PC-3 (cell line): ENCODE data around the gene CCDC85B. TPM values are rescaled to one million over a fixed set of nuclear protein-coding genes. Genes with fewer than 3 reads are reported as not detected.

ENCODE experiments used
- ATAC-seq: fragments of 200-7000 bp; cut with Tn5 transposase; 2 replicates; pipeline ENCODE4 v1.9.1; 2020; ENCODE audit warnings: mild to moderate bottlenecking, moderate library complexity
- BruUV-seq: library from RNA; stranded (reverse); fragments of 400-500 nt; replicated peaks from 2 replicates; lab custom pipeline; 2021; lab: Mats Ljungman, UMichigan
- CTCF ChIA-PET: fragments of 300-600 bp; sonication (Branson Sonifier 250); formaldehyde crosslinking; loops from one replicate; lab custom pipeline; 2022; ENCODE audit warnings: antibody characterized with exemption; lab: Charles Lee
- POLR2A ChIA-PET: fragments of 300-600 bp; sonication (Branson Sonifier 250); formaldehyde crosslinking; loops from one replicate; lab custom pipeline; 2022; ENCODE audit warnings: antibody characterized with exemption; ENCODE audit not compliant: unreplicated experiment; lab: Charles Lee
- DNase-seq: peaks from one replicate; pipeline ENCODE4 v3.0.0-alpha.2; 2015
- H2AFZ ChIP-seq: fragments of 300-600 bp; sonication (generic); 2 replicates; pipeline ENCODE4 v1.6.0; 2016; ENCODE audit warnings: antibody characterized with exemption, low read length
- H3F3A ChIP-seq: fragments of 300-600 bp; sonication (generic); one replicate; pipeline ENCODE4 v1.6.0; 2017; ENCODE audit warnings: antibody characterized with exemption, low read length, control low read depth, mild to moderate bottlenecking; ENCODE audit not compliant: unreplicated experiment
- H3K27ac ChIP-seq: fragments of 300-600 bp; sonication (generic); 2 replicates; pipeline ENCODE4 v1.5.1; 2016; ENCODE audit warnings: mild to moderate bottlenecking, low read length
- H3K27me3 ChIP-seq: fragments of 300-600 bp; sonication (generic); 2 replicates; pipeline ENCODE4 v1.6.1; 2016; ENCODE audit warnings: low read length, mixed read lengths
- H3K36me3 ChIP-seq: fragments of 300-600 bp; sonication (generic); 2 replicates; pipeline ENCODE4 v1.6.1; 2016; ENCODE audit warnings: low read depth, mixed run types, low read length, mixed read lengths
- H3K4me1 ChIP-seq: fragments of 300-600 bp; sonication (generic); 2 replicates; pipeline ENCODE4 v1.5.1; 2016; ENCODE audit warnings: low read length; ENCODE audit not compliant: insufficient read depth
- H3K4me2 ChIP-seq: fragments of 300-600 bp; sonication (generic); 2 replicates; pipeline ENCODE4 v1.6.0; 2016; ENCODE audit warnings: low read length
- H3K4me3 ChIP-seq: fragments of 300-600 bp; sonication (generic); 2 replicates; pipeline ENCODE4 v1.5.1; 2016; ENCODE audit warnings: mild to moderate bottlenecking, low read length, mixed read lengths
- H3K79me2 ChIP-seq: fragments of 300-600 bp; sonication (generic); 2 replicates; pipeline ENCODE4 v1.6.1; 2017; ENCODE audit warnings: low read length, mixed read lengths
- H3K9ac ChIP-seq: fragments of 300-600 bp; sonication (generic); 2 replicates; pipeline ENCODE4 v1.6.0; 2016; ENCODE audit warnings: mild to moderate bottlenecking, low read length
- H3K9me2 ChIP-seq: fragments of 300-600 bp; sonication (generic); replicated peaks from 2 replicates; pipeline ENCODE4 v1.6.1; 2016; ENCODE audit warnings: mixed run types, low read length, mixed read lengths
- H3K9me3 ChIP-seq: fragments of 300-600 bp; sonication (generic); 2 replicates; pipeline ENCODE4 v1.6.1; 2016; ENCODE audit warnings: low read length, mixed read lengths
- H4K20me1 ChIP-seq: fragments of 300-600 bp; sonication (generic); 2 replicates; pipeline ENCODE4 v1.6.1; 2016; ENCODE audit warnings: low read length, mixed read lengths
- EZH2 ChIP-seq: fragments of 300-600 bp; sonication (generic); IDR thresholded peaks from one replicate; pipeline ENCODE4 v1.6.1; 2017; ENCODE audit warnings: antibody characterized with exemption, mild to moderate bottlenecking, low read length; ENCODE audit not compliant: unreplicated experiment
- EZH2phosphoT487 ChIP-seq: fragments of 300-600 bp; sonication (generic); IDR thresholded peaks from 2 replicates; pipeline ENCODE4 v1.6.1; 2018; ENCODE audit warnings: mild to moderate bottlenecking, antibody characterized with exemption, low read length, borderline replicate concordance
- intact Hi-C: fragments of 100-400 bp; cut with micrococcal nuclease; formaldehyde crosslinking; loops from 2 replicates; pipeline ENCODE4 v1.9.0; 2023
- total RNA-seq: library from RNA; depleted of rRNA; stranded (reverse); fragments of >200 nt; gene quantifications from 2 replicates; pipeline ENCODE4 v1.2.3, GENCODE V29; 2014
- TF ChIP-seq, protein P1 (sequence below): fragments of 300-600 bp; sonication (generic); conservative IDR thresholded peaks from 2 replicates; pipeline ENCODE4 v1.5.1; 2017; ENCODE audit warnings: antibody characterized with exemption, low read depth, mild to moderate bottlenecking, low read length

The CCDC85B gene
- total RNA-seq, 1 experiment from 2014 or later: 207 TPM

DNA sequence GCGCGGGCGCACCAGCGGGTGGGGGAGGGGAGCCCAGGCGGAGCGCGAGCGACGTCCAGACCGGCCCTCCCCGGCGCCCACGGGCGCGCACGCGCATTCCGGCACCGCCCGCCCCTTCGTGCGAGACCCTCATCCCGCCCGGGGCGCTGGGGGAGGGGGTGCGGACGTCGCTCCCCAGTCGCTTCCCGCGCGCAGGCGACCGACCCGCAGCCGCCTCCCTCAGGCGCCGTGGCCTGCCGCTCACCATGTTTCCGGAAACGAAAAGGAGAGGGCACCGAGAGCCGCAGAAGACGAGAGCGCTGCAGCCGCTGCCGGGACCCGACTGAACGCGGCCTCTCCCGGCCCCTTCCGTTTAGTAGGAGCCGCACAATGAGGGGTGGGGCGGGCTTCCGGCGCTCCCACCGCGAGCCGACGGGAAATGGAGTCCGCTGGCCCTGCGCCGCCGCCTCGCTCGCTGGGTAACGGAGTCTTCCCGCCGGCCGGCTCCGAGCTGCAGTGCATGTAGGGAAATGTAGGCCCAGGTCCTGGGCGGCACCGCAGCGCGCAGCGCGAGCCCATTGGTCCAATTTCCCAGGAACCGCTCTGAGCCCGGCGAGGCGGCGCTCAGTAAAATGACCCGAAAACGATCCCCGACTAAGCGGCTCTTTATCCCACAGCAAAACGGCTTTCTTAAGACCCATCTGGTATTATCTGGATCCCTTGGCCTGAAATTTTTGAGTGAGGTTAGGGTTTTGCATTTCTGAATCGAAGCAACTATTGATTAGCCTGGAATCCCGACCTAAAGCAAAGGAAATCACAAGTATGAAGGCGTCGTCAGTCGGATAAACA is 32.4 kb upstream of the CCDC85B start, which contains the start of gene CFL1:
TSS of gene CFL1 (minus strand) at position 328 of the 828 bp plus-strand sequence. CDS start at position 247, 81 bp downstream.
- Histone ChIP-seq H3K4me3 (peak within 1 kb of the TSS; percentile 79), H3K9me3 (no peaks in the 10 kb centered on the region), H3K36me3 (peaks cover 37% of the 10 kb centered on the region), H3F3A (peaks cover 11% of the 10 kb centered on the region), H4K20me1 (peaks cover 45% of the 10 kb centered on the region), H3K27ac (peak within 1 kb of the TSS; percentile 74), H2AFZ (peak within 1 kb of the TSS; percentile 93), H3K27me3 (no peaks in the 10 kb centered on the region), H3K4me1 (peaks cover 42% of the 10 kb centered on the region), H3K79me2 (peaks cover 68% of the 10 kb centered on the region), H3K9me2 (no peaks in the 10 kb centered on the region), H3K4me2 (peak within 1 kb of the TSS; percentile 98), H3K9ac (peak within 1 kb of the TSS; percentile 90)
- CTCF ChIA-PET: interaction anchor here (0.5 to 2.6 kb wide), 2 partner anchors 31 to 143 kb away, joined by 3 to 26 read pairs; partner anchors contain the start of gene FIBP
- TF ChIP-seq EZH2phosphoT487: no peak
- TF ChIP-seq, protein P1, sequence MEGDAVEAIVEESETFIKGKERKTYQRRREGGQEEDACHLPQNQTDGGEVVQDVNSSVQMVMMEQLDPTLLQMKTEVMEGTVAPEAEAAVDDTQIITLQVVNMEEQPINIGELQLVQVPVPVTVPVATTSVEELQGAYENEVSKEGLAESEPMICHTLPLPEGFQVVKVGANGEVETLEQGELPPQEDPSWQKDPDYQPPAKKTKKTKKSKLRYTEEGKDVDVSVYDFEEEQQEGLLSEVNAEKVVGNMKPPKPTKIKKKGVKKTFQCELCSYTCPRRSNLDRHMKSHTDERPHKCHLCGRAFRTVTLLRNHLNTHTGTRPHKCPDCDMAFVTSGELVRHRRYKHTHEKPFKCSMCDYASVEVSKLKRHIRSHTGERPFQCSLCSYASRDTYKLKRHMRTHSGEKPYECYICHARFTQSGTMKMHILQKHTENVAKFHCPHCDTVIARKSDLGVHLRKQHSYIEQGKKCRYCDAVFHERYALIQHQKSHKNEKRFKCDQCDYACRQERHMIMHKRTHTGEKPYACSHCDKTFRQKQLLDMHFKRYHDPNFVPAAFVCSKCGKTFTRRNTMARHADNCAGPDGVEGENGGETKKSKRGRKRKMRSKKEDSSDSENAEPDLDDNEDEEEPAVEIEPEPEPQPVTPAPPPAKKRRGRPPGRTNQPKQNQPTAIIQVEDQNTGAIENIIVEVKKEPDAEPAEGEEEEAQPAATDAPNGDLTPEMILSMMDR: no peak
- TF ChIP-seq EZH2: no peak
- intact Hi-C loops: loop anchor here (2.0 kb wide), 1 partner anchor 31 kb away; the partner anchor contains the start of gene FIBP
- ATAC-seq (peak; percentile 57), DNase-seq (peak; percentile 99)
- no TSS peak for BruUV-seq
- POLR2A ChIA-PET: interaction anchor here (0.5 to 1.4 kb wide), 8 partner anchors 9 to 1518 kb away, joined by 3 to 6 read pairs (median 4); partner anchors contain the start of genes CCDC85B, CCDC88B and RELA

- Histone ChIP-seq H3K27ac (peak overlapping the region; percentile 74), H3K79me2 (peaks cover 68% of the 10 kb centered on the region), H2AFZ (peak overlapping the region; percentile 93), H3K9ac (peak overlapping the region; percentile 90), H4K20me1 (peaks cover 39% of the 10 kb centered on the region), H3K4me3 (peak overlapping the region; percentile 79), H3K9me2 (no peaks in the 10 kb centered on the region), H3K36me3 (peaks cover 31% of the 10 kb centered on the region), H3K27me3 (no peaks in the 10 kb centered on the region), H3K4me2 (peak overlapping the region; percentile 98), H3K4me1 (peaks cover 42% of the 10 kb centered on the region), H3K9me3 (no peaks in the 10 kb centered on the region), H3F3A (peaks cover 11% of the 10 kb centered on the region)
- intact Hi-C loops: loop anchor here (1.0 to 2.0 kb wide), 2 partner anchors 30 to 243 kb away; partner anchors contain the start of genes FIBP and PCNX3
- TF ChIP-seq EZH2: no peak
- TF ChIP-seq, protein P1: no peak
- no peak for TF ChIP-seq EZH2phosphoT487
- ATAC-seq (no peak), DNase-seq (peak; percentile 29)
- CTCF ChIA-PET: interaction anchor here (0.5 to 2.6 kb wide), 5 partner anchors 30 to 147 kb away, joined by 3 to 26 read pairs (median 8); partner anchors contain the start of genes CCDC85B and FIBP
- POLR2A ChIA-PET: interaction anchor here (0.5 to 1.8 kb wide), 9 partner anchors 9 to 1519 kb away, joined by 3 to 23 read pairs (median 5); partner anchors contain the start of genes CCDC85B, CCDC88B, FIBP and RELA
- BruUV-seq: TSS peak; percentile 25
Measured at GRCh38 chr11:65858681-65859087, 31.8 kb upstream of the CCDC85B start.
